GM12878 (cell line): ENCODE measurements around the gene R3HDM2. TPM values are rescaled to one million over a fixed set of nuclear protein-coding genes. Genes with fewer than 3 reads are reported as not detected.

ENCODE experiments used
- ATAC-seq: fragments of 200-7000 bp; cut with Tn5 transposase; 3 replicates; pipeline ENCODE4 v1.9.1; 2020; ENCODE audit warnings: mild to moderate bottlenecking, moderate library complexity
- BruUV-seq: library from RNA; stranded (reverse); fragments of 400-500 nt; replicated peaks from 2 replicates; lab custom pipeline; 2021; lab: Mats Ljungman, UMichigan
- CTCF ChIA-PET: fragments of 300-600 bp; sonication (Branson Sonifier 250); formaldehyde crosslinking; extraction: SDS; loops from one replicate; lab custom pipeline; 2021; ENCODE audit warnings: inconsistent platforms; lab: Yijun Ruan, JAX
- POLR2A ChIA-PET: fragments of 350-600 bp; formaldehyde crosslinking; extraction: SDS; loops from one replicate; lab custom pipeline; 2021; ENCODE audit warnings: inconsistent platforms; lab: Charles Lee
- RAD21 ChIA-PET: fragments of 300-600 bp; sonication (Branson Sonifier 250); formaldehyde crosslinking; loops from one replicate; lab custom pipeline; 2023; ENCODE audit warnings: antibody characterized with exemption; ENCODE audit not compliant: unreplicated experiment; lab: Charles Lee
- SMC1A ChIA-PET: fragments of 300-600 bp; sonication (Branson Sonifier 250); formaldehyde crosslinking; loops from one replicate; lab custom pipeline; 2023; ENCODE audit not compliant: unreplicated experiment, uncharacterized antibody; lab: Charles Lee
- DNase-seq: peaks from one replicate; pipeline ENCODE4 v3.0.0-alpha.2; 2011; ENCODE audit warnings: low read depth, low spot score
- FAIRE-seq: peaks from 3 replicates; lab custom pipeline; 2011; peaks lifted over from hg19 to GRCh38; lab: Jason Lieb, UNC
- H2AFZ ChIP-seq: 2 replicates; pipeline ENCODE4 v1.6.0; 2011; ENCODE audit warnings: low read depth, low read length, control low read depth; ENCODE audit not compliant: control insufficient read depth
- H3K27ac ChIP-seq: 2 replicates; pipeline ENCODE4 v1.5.1; 2011; ENCODE audit warnings: control low read depth; ENCODE audit not compliant: control insufficient read depth, insufficient read depth
- H3K27me3 ChIP-seq, 2 experiments: replicated peaks in 1 of 2; 2 replicates each; pipeline versions ENCODE4 v1.6.0 to v1.6.1; 2011; ENCODE audit warnings: low read length in 1 of 2; ENCODE audit not compliant: control insufficient read depth in 2 of 2, insufficient read depth in 2 of 2
- H3K36me3 ChIP-seq, 2 experiments: 2 replicates each; pipeline ENCODE4 v1.5.1; 2011; ENCODE audit warnings: low read length in 1 of 2; ENCODE audit not compliant: control insufficient read depth in 2 of 2, insufficient read depth in 2 of 2
- H3K4me1 ChIP-seq: 2 replicates; pipeline ENCODE4 v1.6.1; 2011; ENCODE audit warnings: mild to moderate bottlenecking, low read length, moderate library complexity, mixed read lengths; ENCODE audit not compliant: control insufficient read depth, insufficient read depth
- H3K4me2 ChIP-seq: 2 replicates; pipeline ENCODE4 v1.6.0; 2011; ENCODE audit warnings: control low read depth; ENCODE audit not compliant: control insufficient read depth, insufficient read depth
- H3K4me3 ChIP-seq: fragments of 200-600 bp; sonication (generic); 2 replicates; pipeline ENCODE4 v1.5.1; 2016
- H3K79me2 ChIP-seq: 2 replicates; pipeline ENCODE4 v1.6.0; 2011; ENCODE audit warnings: low read length; ENCODE audit not compliant: control insufficient read depth, insufficient read depth
- H3K9ac ChIP-seq: 2 replicates; pipeline ENCODE4 v1.8.0; 2011; ENCODE audit warnings: low read length, control low read depth, mixed read lengths; ENCODE audit not compliant: control insufficient read depth, insufficient read depth
- H3K9me3 ChIP-seq: replicated peaks from 3 replicates; pipeline ENCODE4 v1.5.1; 2011; ENCODE audit warnings: mild to moderate bottlenecking, low read length; ENCODE audit not compliant: control insufficient read depth, insufficient read depth
- H4K20me1 ChIP-seq: 2 replicates; pipeline ENCODE4 v1.6.0; 2011; ENCODE audit not compliant: control insufficient read depth, insufficient read depth
- ASH2L ChIP-seq: fragments of 300-600, 200-600 bp; sonication (generic); IDR thresholded peaks from 2 replicates; pipeline ENCODE4 v1.6.1; 2017; ENCODE audit warnings: low read depth, mild to moderate bottlenecking, borderline replicate concordance
- BACH1 ChIP-seq: fragments of 450-650 bp; IDR thresholded peaks from 2 replicates; pipeline ENCODE4 v1.6.1; 2017; ENCODE audit warnings: mild to moderate bottlenecking, borderline replicate concordance
- BRCA1 ChIP-seq: IDR thresholded peaks from 2 replicates; pipeline ENCODE4 v1.6.1; 2011; ENCODE audit warnings: low read depth, low read length, improper control_type of control experiment
- CHD1 ChIP-seq: IDR thresholded peaks from 2 replicates; pipeline ENCODE4 v1.6.1; 2012; ENCODE audit warnings: low read depth, low read length, improper control_type of control experiment
- EGR1 ChIP-seq, 2 experiments: IDR thresholded peaks; 1 replicate in 1 of 2; 2 replicates in 1 of 2; pipeline ENCODE4 v1.6.1; 2011 to 2012; ENCODE audit warnings: low read depth in 2 of 2, low read length in 2 of 2, borderline replicate concordance in 1 of 2, mild to moderate bottlenecking in 1 of 2, moderate library complexity in 1 of 2
- FOXM1 ChIP-seq: IDR thresholded peaks from 2 replicates; pipeline ENCODE4 v1.6.1; 2012; ENCODE audit warnings: low read depth, mild to moderate bottlenecking, inconsistent platforms, low read length, moderate library complexity
- NFIC ChIP-seq: IDR thresholded peaks from 2 replicates; pipeline ENCODE4 v1.6.1; 2012; ENCODE audit warnings: low read depth, mild to moderate bottlenecking, inconsistent platforms, low read length, moderate library complexity
- TCF7 ChIP-seq: IDR thresholded peaks from 2 replicates; pipeline ENCODE4 v1.6.1; 2014; ENCODE audit warnings: antibody characterized with exemption, borderline replicate concordance
- ZNF384 ChIP-seq: IDR thresholded peaks from 2 replicates; pipeline ENCODE4 v1.6.1; 2012; ENCODE audit warnings: low read depth, mild to moderate bottlenecking, low read length, improper control_type of control experiment, borderline replicate concordance
- WGBS: methylation state at CpG from one replicate; pipeline ENCODE4 v1.1.6; 2016; ENCODE audit warnings: low lambda C conversion rate; ENCODE audit not compliant: insufficient replicate concordance, insufficient coverage; ENCODE audit errors: missing lambda C conversion rate; 5-methylcytosine and 5-hydroxymethylcytosine counted together
- in situ Hi-C: fragments of 300-500 bp; cut with MboI; formaldehyde crosslinking; loops from 9 replicates; pipeline ENCODE4 v1.14.3; 2018; ENCODE audit warnings: mixed read lengths
- intact Hi-C: fragments of 100-400 bp; cut with micrococcal nuclease; formaldehyde crosslinking; loops from one replicate; pipeline ENCODE4 v1.14.2; 2022; ENCODE audit not compliant: unreplicated experiment
- polyA plus RNA-seq, 11 experiments: library from polyadenylated mRNA; depleted of rRNA in 4 of 11; unstranded in 6 of 11; stranded (reverse) in 5 of 11; fragments of >200 nt; fragmentation: Nextera tagmentation in 4 of 11; fragmentation: Illumina TruSeq in 1 of 11; extraction: Ambion mirVana in 4 of 11; extraction: Trizol in 1 of 11; gene quantifications; 1 replicate in 1 of 11; 2 replicates in 10 of 11; pipeline versions ENCODE4 v1.2.1 to v1.2.3, GENCODE V29; 2011 to 2016; ENCODE audit warnings: inconsistent platforms in 2 of 11, missing spikeins in 2 of 11, low read depth in 1 of 11
- total RNA-seq, 4 experiments: library from RNA; depleted of rRNA in 3 of 4; stranded (reverse); fragments of >200 nt in 3 of 4; fragmentation: Illumina TruSeq in 1 of 4; extraction: Trizol in 1 of 4; gene quantifications; 2 replicates each; pipeline versions ENCODE4 v1.2.1 to v1.2.3, GENCODE V29; 2013 to 2021
- TF ChIP-seq, protein P1 (sequence below): IDR thresholded peaks from 2 replicates; pipeline ENCODE4 v1.6.1; 2011; ENCODE audit warnings: low read depth, mild to moderate bottlenecking, low read length, moderate library complexity, borderline replicate concordance; ENCODE audit errors: extremely low read depth
- TF ChIP-seq, protein P2 (sequence below): fragments of 450-650 bp; IDR thresholded peaks from 2 replicates; pipeline ENCODE4 v1.6.1; 2017; ENCODE audit warnings: mild to moderate bottlenecking, moderate library complexity

R3HDM2 gene
- total and polyA plus RNA-seq, 10 of the 15 experiments (the other 5 are each of a cell fraction or from before 2014, with no cell fraction given), result 4.6 to 26.1 (median 11.2) TPM

DNA sequence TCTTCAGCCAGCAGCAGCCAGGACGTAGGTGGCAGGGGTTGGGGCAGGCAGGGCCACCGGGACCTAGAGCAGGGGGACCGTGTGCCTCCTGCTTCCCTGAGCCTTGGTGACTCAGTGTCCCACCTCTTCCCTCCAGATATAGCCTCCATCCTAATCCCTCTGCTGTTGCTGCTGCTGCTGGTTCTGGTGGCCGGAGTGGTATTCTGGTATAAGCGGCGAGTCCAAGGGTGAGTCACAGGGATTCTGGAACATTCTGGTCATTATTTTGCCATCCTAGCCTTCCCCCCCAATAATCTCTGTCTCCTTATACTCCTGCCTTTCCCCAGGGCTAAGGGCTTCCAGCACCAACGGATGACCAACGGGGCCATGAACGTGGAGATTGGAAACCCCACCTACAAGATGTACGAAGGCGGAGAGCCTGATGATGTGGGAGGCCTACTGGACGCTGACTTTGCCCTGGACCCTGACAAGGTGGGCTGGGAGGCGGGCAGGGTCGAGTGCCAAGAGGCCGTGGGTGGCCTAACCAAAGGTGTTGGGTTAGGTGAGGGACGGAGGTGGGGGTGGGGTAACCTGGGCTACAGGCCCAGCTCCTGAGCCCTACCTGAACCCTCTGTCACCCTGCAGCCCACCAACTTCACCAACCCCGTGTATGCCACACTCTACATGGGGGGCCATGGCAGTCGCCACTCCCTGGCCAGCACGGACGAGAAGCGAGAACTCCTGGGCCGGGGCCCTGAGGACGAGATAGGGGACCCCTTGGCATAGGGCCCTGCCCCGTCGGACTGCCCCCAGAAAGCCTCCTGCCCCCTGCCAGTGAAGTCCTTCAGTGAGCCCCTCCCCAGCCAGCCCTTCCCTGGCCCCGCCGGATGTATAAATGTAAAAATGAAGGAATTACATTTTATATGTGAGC, 218.8 kb downstream of the R3HDM2 start (continued):
- TF ChIP-seq EGR1 (IDR thresholded peaks at IDR 0.05; ENCODE audit: borderline replicate concordance in 1 of 2, low read depth in 2 of 2, low read length in 2 of 2) (no peak), FOXM1 (no peak), CHD1 (no peak), ZNF384 (no peak), BRCA1 (no peak), ASH2L (no peak)
- TF ChIP-seq, protein P1, sequence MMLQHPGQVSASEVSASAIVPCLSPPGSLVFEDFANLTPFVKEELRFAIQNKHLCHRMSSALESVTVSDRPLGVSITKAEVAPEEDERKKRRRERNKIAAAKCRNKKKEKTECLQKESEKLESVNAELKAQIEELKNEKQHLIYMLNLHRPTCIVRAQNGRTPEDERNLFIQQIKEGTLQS, result no peak

DNA sequence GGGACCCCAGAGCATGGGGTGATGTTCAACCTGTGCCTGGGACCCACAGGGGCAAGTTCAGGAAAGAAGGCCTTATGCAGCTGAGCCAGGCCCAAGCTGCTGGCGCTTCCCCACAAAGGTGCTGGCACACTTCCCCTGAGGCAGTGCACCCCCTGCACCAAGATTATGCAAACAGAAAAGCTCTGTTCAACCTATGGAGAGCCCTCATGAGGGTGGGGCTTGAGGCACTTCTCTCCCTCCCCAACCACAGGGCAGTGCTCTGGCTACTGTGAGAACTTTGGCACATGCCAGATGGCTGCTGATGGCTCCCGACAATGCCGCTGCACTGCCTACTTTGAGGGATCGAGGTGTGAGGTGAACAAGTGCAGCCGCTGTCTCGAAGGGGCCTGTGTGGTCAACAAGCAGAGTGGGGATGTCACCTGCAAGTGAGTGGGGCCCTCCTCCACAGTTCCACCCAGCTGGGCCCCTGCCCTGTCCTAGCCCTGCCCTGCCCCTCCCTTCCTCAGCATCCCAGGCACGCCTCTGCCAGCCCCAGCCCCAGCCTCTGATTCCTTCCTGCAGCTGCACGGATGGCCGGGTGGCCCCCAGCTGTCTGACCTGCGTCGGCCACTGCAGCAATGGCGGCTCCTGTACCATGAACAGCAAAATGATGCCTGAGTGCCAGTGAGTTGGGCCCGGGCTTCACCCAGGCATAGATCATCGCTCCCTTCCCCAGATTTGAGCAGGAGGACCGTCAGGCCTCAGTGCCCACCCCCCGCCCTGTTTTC, 219.7 kb downstream of the R3HDM2 start:
- ChIA-PET POLR2A (no interaction called here), RAD21 (no interaction called here), SMC1A (no interaction called here), CTCF (no interaction called here)
- Histone ChIP-seq H3K9ac (no peak overlapping the region), H3K27ac (no peak overlapping the region), H3K27me3 (peaks cover 7 to 9% of the 10 kb centered on the region in 2 experiments; a peak in 3 of 4 replicates), H3K4me1 (peaks cover 8% of the 10 kb centered on the region), H3K4me3 (no peak overlapping the region), H3K9me3 (no peaks in the 10 kb centered on the region), H4K20me1 (no peaks in the 10 kb centered on the region), H3K4me2 (no peak overlapping the region), H2AFZ (no peak overlapping the region), H3K79me2 (no peaks in the 10 kb centered on the region), H3K36me3 (no peaks in the 10 kb centered on the region)
- WGBS, result 57% methylated on average over 16 of the region's 16 CpGs
- TF ChIP-seq NFIC (no peak), TCF7 (no peak), BACH1 (no peak)
- TF ChIP-seq, protein P2, sequence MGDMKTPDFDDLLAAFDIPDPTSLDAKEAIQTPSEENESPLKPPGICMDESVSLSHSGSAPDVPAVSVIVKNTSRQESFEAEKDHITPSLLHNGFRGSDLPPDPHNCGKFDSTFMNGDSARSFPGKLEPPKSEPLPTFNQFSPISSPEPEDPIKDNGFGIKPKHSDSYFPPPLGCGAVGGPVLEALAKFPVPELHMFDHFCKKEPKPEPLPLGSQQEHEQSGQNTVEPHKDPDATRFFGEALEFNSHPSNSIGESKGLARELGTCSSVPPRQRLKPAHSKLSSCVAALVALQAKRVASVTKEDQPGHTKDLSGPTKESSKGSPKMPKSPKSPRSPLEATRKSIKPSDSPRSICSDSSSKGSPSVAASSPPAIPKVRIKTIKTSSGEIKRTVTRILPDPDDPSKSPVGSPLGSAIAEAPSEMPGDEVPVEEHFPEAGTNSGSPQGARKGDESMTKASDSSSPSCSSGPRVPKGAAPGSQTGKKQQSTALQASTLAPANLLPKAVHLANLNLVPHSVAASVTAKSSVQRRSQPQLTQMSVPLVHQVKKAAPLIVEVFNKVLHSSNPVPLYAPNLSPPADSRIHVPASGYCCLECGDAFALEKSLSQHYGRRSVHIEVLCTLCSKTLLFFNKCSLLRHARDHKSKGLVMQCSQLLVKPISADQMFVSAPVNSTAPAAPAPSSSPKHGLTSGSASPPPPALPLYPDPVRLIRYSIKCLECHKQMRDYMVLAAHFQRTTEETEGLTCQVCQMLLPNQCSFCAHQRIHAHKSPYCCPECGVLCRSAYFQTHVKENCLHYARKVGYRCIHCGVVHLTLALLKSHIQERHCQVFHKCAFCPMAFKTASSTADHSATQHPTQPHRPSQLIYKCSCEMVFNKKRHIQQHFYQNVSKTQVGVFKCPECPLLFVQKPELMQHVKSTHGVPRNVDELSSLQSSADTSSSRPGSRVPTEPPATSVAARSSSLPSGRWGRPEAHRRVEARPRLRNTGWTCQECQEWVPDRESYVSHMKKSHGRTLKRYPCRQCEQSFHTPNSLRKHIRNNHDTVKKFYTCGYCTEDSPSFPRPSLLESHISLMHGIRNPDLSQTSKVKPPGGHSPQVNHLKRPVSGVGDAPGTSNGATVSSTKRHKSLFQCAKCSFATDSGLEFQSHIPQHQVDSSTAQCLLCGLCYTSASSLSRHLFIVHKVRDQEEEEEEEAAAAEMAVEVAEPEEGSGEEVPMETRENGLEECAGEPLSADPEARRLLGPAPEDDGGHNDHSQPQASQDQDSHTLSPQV, result no peak
- in situ Hi-C loops, result loop anchor here (5.0 kb wide), 1 partner anchor 36 kb away; no protein-coding TSS in a partner anchor
- ATAC-seq (no peak), FAIRE-seq (no peak), DNase-seq (no peak)
- no TSS peak for BruUV-seq
- intact Hi-C loops, result no loop called here
